H1 (cell line): ENCODE data around the gene DAPL1. TPM values are rescaled to one million over a fixed set of nuclear protein-coding genes. Genes with fewer than 3 reads are reported as not detected.

Source experiments
- CTCF ChIA-PET: fragments of 300-600 bp; sonication (Branson Sonifier 250); formaldehyde crosslinking; loops from one replicate; lab custom pipeline; 2021; ENCODE audit not compliant: partially characterized antibody; lab: Charles Lee
- POLR2A ChIA-PET: fragments of 300-600 bp; sonication (Branson Sonifier 250); formaldehyde crosslinking; loops from one replicate; lab custom pipeline; 2021; ENCODE audit warnings: inconsistent platforms; ENCODE audit not compliant: partially characterized antibody; lab: Charles Lee
- DNase-seq, 2 experiments: peaks; one replicate each; pipeline versions ENCODE4 v3.0.0 to v3.0.0-alpha.2; 2010 to 2022; ENCODE audit warnings: low spot score in 2 of 2, low read depth in 1 of 2, mixed read lengths in 1 of 2
- FAIRE-seq: peaks from 2 replicates; lab custom pipeline; 2011; peaks lifted over from hg19 to GRCh38; lab: Jason Lieb, UNC
- H2AFZ ChIP-seq: 2 replicates; pipeline ENCODE4 v1.8.1; 2012; ENCODE audit warnings: low read length, inconsistent platforms
- H2AK5ac ChIP-seq: 2 replicates; pipeline ENCODE4 v1.6.1; 2013; ENCODE audit warnings: low read depth, low read length
- H2BK120ac ChIP-seq: replicated peaks from 2 replicates; pipeline ENCODE3; 2013; ENCODE audit warnings: low read depth, low read length, inconsistent platforms
- H2BK12ac ChIP-seq: 2 replicates; pipeline ENCODE4 v1.6.1; 2013; ENCODE audit warnings: low read depth, low read length
- H2BK15ac ChIP-seq: 2 replicates; pipeline ENCODE4 v1.6.1; 2013; ENCODE audit warnings: low read length
- H2BK20ac ChIP-seq: 2 replicates; pipeline ENCODE4 v1.6.1; 2013; ENCODE audit warnings: low read length
- H2BK5ac ChIP-seq: 2 replicates; pipeline ENCODE4 v1.6.1; 2013; ENCODE audit warnings: low read depth, low read length
- H3K14ac ChIP-seq: 2 replicates; pipeline ENCODE4 v1.6.1; 2013; ENCODE audit warnings: inconsistent platforms; ENCODE audit not compliant: insufficient read length
- H3K18ac ChIP-seq: 2 replicates; pipeline ENCODE4 v1.6.1; 2013; ENCODE audit warnings: low read length; ENCODE audit errors: extremely low read depth
- H3K23ac ChIP-seq: 2 replicates; pipeline ENCODE4 v1.6.1; 2013; ENCODE audit warnings: inconsistent platforms; ENCODE audit not compliant: insufficient read length
- H3K23me2 ChIP-seq: 2 replicates; pipeline ENCODE4 v1.6.1; 2013; ENCODE audit warnings: low read depth, low read length
- H3K27ac ChIP-seq: 2 replicates; pipeline ENCODE4 v1.6.1; 2011; ENCODE audit warnings: low read depth, low read length, inconsistent platforms
- H3K27me3 ChIP-seq, 4 experiments: replicated peaks in 1 of 4; 1 replicate in 1 of 4; 2 replicates in 3 of 4; pipeline versions ENCODE4 v1.6.1 to v1.8.1; 2011 to 2013; ENCODE audit warnings: low read length in 3 of 4, mild to moderate bottlenecking in 3 of 4, inconsistent platforms in 2 of 4, mixed read lengths in 2 of 4, moderate library complexity in 1 of 4; ENCODE audit not compliant: control insufficient read depth in 3 of 4, insufficient read depth in 3 of 4; ENCODE audit errors: extremely low read depth in 1 of 4
- H3K36me3 ChIP-seq, 4 experiments: 2 replicates each; pipeline versions ENCODE4 v1.6.1 to v1.8.1; 2011 to 2013; ENCODE audit warnings: mild to moderate bottlenecking in 4 of 4, low read length in 3 of 4, moderate library complexity in 2 of 4, control low read depth in 1 of 4, inconsistent platforms in 1 of 4; ENCODE audit not compliant: insufficient read depth in 4 of 4, control insufficient read depth in 2 of 4
- H3K4ac ChIP-seq: replicated peaks from 2 replicates; pipeline ENCODE3; 2013; ENCODE audit warnings: low read length, low read depth, mixed read lengths, inconsistent platforms; ENCODE audit not compliant: insufficient read length
- H3K4me1 ChIP-seq, 4 experiments: replicated peaks in 1 of 4; 1 replicate in 1 of 4; 2 replicates in 3 of 4; pipeline versions ENCODE4 v1.6.1 to v1.8.1; 2011 to 2013; ENCODE audit warnings: low read length in 3 of 4, inconsistent platforms in 2 of 4, mixed read lengths in 1 of 4; ENCODE audit not compliant: insufficient read depth in 4 of 4, control insufficient read depth in 3 of 4
- H3K4me2 ChIP-seq, 2 experiments: 2 replicates each; pipeline versions ENCODE4 v1.6.1 to v1.8.1; 2011 to 2013; ENCODE audit warnings: low read depth in 2 of 2, low read length in 2 of 2, control low read depth in 1 of 2, inconsistent platforms in 1 of 2, mild to moderate bottlenecking in 1 of 2; ENCODE audit not compliant: insufficient read depth in 1 of 2
- H3K4me3 ChIP-seq, 4 experiments: fragments of 200-600, 300-600 bp in 1 of 4; sonication (generic), shearing (Covaris generic), sonication (Bioruptor Twin) in 1 of 4; 2 replicates each; pipeline versions ENCODE4 v1.5.1 to v1.8.1; 2011 to 2016; ENCODE audit warnings: low read length in 4 of 4, low read depth in 3 of 4, control low read depth in 2 of 4, inconsistent platforms in 2 of 4, mild to moderate bottlenecking in 2 of 4, mixed read lengths in 1 of 4, moderate library complexity in 1 of 4; ENCODE audit not compliant: insufficient read depth in 2 of 4; ENCODE audit errors: extremely low read depth in 1 of 4
- H3K56ac ChIP-seq: replicated peaks from 2 replicates; pipeline ENCODE3; 2013; ENCODE audit warnings: low read depth, mild to moderate bottlenecking, mixed read lengths, low read length, inconsistent platforms; ENCODE audit not compliant: insufficient read length
- H3K79me1 ChIP-seq: 2 replicates; pipeline ENCODE4 v1.6.1; 2013; ENCODE audit warnings: low read depth, low read length, control low read depth
- H3K79me2 ChIP-seq, 2 experiments: 2 replicates each; pipeline versions ENCODE4 v1.6.1 to v1.8.1; 2012 to 2013; ENCODE audit warnings: low read length in 2 of 2, mild to moderate bottlenecking in 2 of 2, inconsistent platforms in 1 of 2; ENCODE audit not compliant: insufficient read depth in 2 of 2, control insufficient read depth in 1 of 2
- H3K9ac ChIP-seq, 4 experiments: replicated peaks in 1 of 4; 1 replicate in 1 of 4; 2 replicates in 3 of 4; pipeline versions ENCODE4 v1.6.1 to v1.8.1; 2011 to 2013; ENCODE audit warnings: low read depth in 3 of 4, low read length in 3 of 4, control low read depth in 2 of 4, mild to moderate bottlenecking in 2 of 4, moderate library complexity in 2 of 4, inconsistent platforms in 1 of 4; ENCODE audit errors: extremely low read depth in 1 of 4
- H3K9me3 ChIP-seq, 2 experiments: 2 replicates each; pipeline versions ENCODE4 v1.6.1 to v1.8.1; 2012 to 2013; ENCODE audit warnings: mild to moderate bottlenecking in 2 of 2, moderate library complexity in 2 of 2, control low read depth in 1 of 2, inconsistent platforms in 1 of 2, low read depth in 1 of 2, low read length in 1 of 2, mixed read lengths in 1 of 2; ENCODE audit not compliant: insufficient read depth in 2 of 2
- H4K20me1 ChIP-seq, 2 experiments: replicated peaks in 1 of 2; 2 replicates each; pipeline versions ENCODE3 to v1.8.1; 2011 to 2013; ENCODE audit warnings: inconsistent platforms in 2 of 2, low read length in 2 of 2, mild to moderate bottlenecking in 1 of 2; ENCODE audit not compliant: insufficient read depth in 2 of 2, control insufficient read depth in 1 of 2
- H4K5ac ChIP-seq: 2 replicates; pipeline ENCODE4 v1.6.1; 2013; ENCODE audit warnings: low read length, low read depth, mixed read lengths, inconsistent platforms; ENCODE audit not compliant: insufficient read length
- H4K8ac ChIP-seq: 2 replicates; pipeline ENCODE4 v1.8.0; 2013; ENCODE audit warnings: mild to moderate bottlenecking, moderate library complexity, low read length, inconsistent platforms; ENCODE audit not compliant: insufficient read depth; ENCODE audit errors: extremely low read depth
- H4K91ac ChIP-seq: replicated peaks from 2 replicates; pipeline ENCODE3; 2013; ENCODE audit warnings: low read length, mixed read lengths, inconsistent platforms; ENCODE audit not compliant: insufficient read length
- BACH1 ChIP-seq: IDR thresholded peaks from 2 replicates; pipeline ENCODE4 v1.6.1; 2012; ENCODE audit warnings: low read length, improper control_type of control experiment
- CBX5 ChIP-seq: fragments of 300-800, 300-1000 bp; sonication (generic); IDR thresholded peaks from 2 replicates; pipeline ENCODE4 v1.7.1; 2016; ENCODE audit warnings: antibody characterized with exemption, low read length, low read depth
- CTBP2 ChIP-seq: IDR thresholded peaks from 2 replicates; pipeline ENCODE4 v1.7.0; 2011; ENCODE audit warnings: borderline replicate concordance, mild to moderate bottlenecking, moderate library complexity, mixed read lengths, low read length; ENCODE audit not compliant: insufficient read depth, insufficient read length
- HDAC6 ChIP-seq: IDR thresholded peaks from one replicate; pipeline ENCODE4 v1.7.1; 2012; ENCODE audit warnings: low read depth, mild to moderate bottlenecking, inconsistent platforms, low read length, moderate library complexity
- NRF1 ChIP-seq: IDR thresholded peaks from 2 replicates; pipeline ENCODE4 v1.6.1; 2011; ENCODE audit warnings: mild to moderate bottlenecking, low read depth, low read length, improper control_type of control experiment
- SP1 ChIP-seq: IDR thresholded peaks from 2 replicates; pipeline ENCODE4 v1.6.1; 2011; ENCODE audit warnings: low read depth, low read length
- TCF12 ChIP-seq: IDR thresholded peaks from 2 replicates; pipeline ENCODE4 v1.6.1; 2011; ENCODE audit warnings: low read depth, mild to moderate bottlenecking, low read length
- WGBS, 2 experiments: shearing (Covaris generic) in 1 of 2; methylation state at CpG; one replicate each; pipeline versions ENCODE4 v1.1.6 to v1.1.7; 2013 to 2015; ENCODE audit warnings: low lambda C conversion rate in 2 of 2, mixed read lengths in 2 of 2, inconsistent platforms in 1 of 2, low coverage in 1 of 2, missing lambda C conversion rate in 1 of 2; ENCODE audit not compliant: insufficient replicate concordance in 2 of 2, insufficient coverage in 1 of 2, insufficient read length in 1 of 2; ENCODE audit errors: extremely low coverage in 1 of 2, missing lambda C conversion rate in 1 of 2; 5-methylcytosine and 5-hydroxymethylcytosine counted together
- polyA plus RNA-seq, 7 experiments: library from polyadenylated mRNA; depleted of rRNA in 3 of 7; stranded (reverse) in 5 of 7; unstranded in 2 of 7; fragments of >200 nt in 5 of 7; fragments of 200-250 nt in 2 of 7; gene quantifications; 1 replicate in 5 of 7; 2 replicates in 1 of 7; 4 replicates in 1 of 7; pipeline versions ENCODE4 v1.2.1 to v1.2.3, GENCODE V29; 2011 to 2013; ENCODE audit warnings: missing spikeins in 2 of 7, mixed read lengths in 2 of 7
- total RNA-seq: library from RNA; stranded (reverse); fragmentation: NEBNext Ultra II Directional; extraction: Animal tissue kit (Norgen Biotek cat#: 25700); gene quantifications from 2 replicates; pipeline ENCODE4 v1.2.1, GENCODE V29; 2021
- TF ChIP-seq, protein P1 (sequence below), 3 experiments: IDR thresholded peaks; 1 replicate in 2 of 3; 2 replicates in 1 of 3; pipeline versions ENCODE4 v1.5.1 to v1.6.1; 2011; ENCODE audit warnings: low read length in 3 of 3, mild to moderate bottlenecking in 3 of 3, inconsistent platforms in 2 of 3, low read depth in 1 of 3, moderate library complexity in 1 of 3; ENCODE audit not compliant: insufficient read depth in 1 of 3; ENCODE audit errors: control extremely low read depth in 1 of 3

Gene DAPL1
- total and polyA plus RNA-seq, 2 of the 8 experiments (the other 6 are each of a cell fraction or from before 2014, with no cell fraction given), result not detected

GRCh38 chr2:158753641-158754611 is 41.2 kb upstream of the DAPL1 start:
- Histone ChIP-seq H2BK5ac (no peak overlapping the region), H3K79me1 (no peaks in the 10 kb centered on the region), H4K5ac (no peak overlapping the region), H3K27me3 (no peaks in the 10 kb centered on the region), H3K79me2 (no peaks in the 10 kb centered on the region), H3K14ac (no peak overlapping the region), H2BK20ac (no peak overlapping the region), H4K91ac (no peak overlapping the region), H2BK12ac (no peak overlapping the region), H3K4me2 (peak overlapping the region in 1 of 2 experiments; percentile 56; a peak in 3 of 4 replicates), H3K23ac (no peak overlapping the region), H2BK15ac (0 out of 2 replicates have a peak overlapping the region, but pooled peaks have one; percentile 63), H3K4me1 (peaks cover 0 to 2% (median 0%) of the 10 kb centered on the region in 4 experiments; a peak in 1 of 7 replicates), H2AK5ac (no peak overlapping the region), H3K4ac (no peak overlapping the region), H4K20me1 (no peaks in the 10 kb centered on the region), H3K4me3 (peak overlapping the region in 1 of 4 experiments; percentile 39; a peak in 1 of 8 replicates), H3K18ac (peak overlapping the region; percentile 25; the same call in 1 of the 2 replicates), H4K8ac (no peak overlapping the region), H3K23me2 (no peaks in the 10 kb centered on the region), H3K9me3 (no peaks in the 10 kb centered on the region), H2BK120ac (no peak overlapping the region), H3K36me3 (no peaks in the 10 kb centered on the region), H3K27ac (no peak overlapping the region), H3K56ac (no peak overlapping the region), H2AFZ (peak overlapping the region; percentile 97), H3K9ac (no peak overlapping the region)
- POLR2A ChIA-PET, result interaction anchor here (1.4 kb wide), 1 partner anchor 8 kb away, joined by 4 read pairs; no protein-coding TSS in a partner anchor
- peak; percentile 86 for FAIRE-seq
- WGBS, 2 experiments, result 44% methylated on average over 14 of the region's 14 CpGs; no CpG with 5 or more reads in 1 of the 2 experiments
- CTCF ChIA-PET, result interaction anchor here (0.6 to 28.7 kb wide), 79 partner anchors 9 to 1340 kb away, joined by 3 to 416 read pairs (median 5); partner anchors contain the start of gene DAPL1
- DNase-seq, result peak; percentile 17 to 56
- TF ChIP-seq SP1 (no peak), CBX5 (no peak), BACH1 (no peak), CTBP2 (no peak), HDAC6 (no peak), TCF12 (peak; percentile 80; the same call in 1 of the 2 replicates), NRF1 (no peak)
- TF ChIP-seq, protein P1, sequence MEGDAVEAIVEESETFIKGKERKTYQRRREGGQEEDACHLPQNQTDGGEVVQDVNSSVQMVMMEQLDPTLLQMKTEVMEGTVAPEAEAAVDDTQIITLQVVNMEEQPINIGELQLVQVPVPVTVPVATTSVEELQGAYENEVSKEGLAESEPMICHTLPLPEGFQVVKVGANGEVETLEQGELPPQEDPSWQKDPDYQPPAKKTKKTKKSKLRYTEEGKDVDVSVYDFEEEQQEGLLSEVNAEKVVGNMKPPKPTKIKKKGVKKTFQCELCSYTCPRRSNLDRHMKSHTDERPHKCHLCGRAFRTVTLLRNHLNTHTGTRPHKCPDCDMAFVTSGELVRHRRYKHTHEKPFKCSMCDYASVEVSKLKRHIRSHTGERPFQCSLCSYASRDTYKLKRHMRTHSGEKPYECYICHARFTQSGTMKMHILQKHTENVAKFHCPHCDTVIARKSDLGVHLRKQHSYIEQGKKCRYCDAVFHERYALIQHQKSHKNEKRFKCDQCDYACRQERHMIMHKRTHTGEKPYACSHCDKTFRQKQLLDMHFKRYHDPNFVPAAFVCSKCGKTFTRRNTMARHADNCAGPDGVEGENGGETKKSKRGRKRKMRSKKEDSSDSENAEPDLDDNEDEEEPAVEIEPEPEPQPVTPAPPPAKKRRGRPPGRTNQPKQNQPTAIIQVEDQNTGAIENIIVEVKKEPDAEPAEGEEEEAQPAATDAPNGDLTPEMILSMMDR (IDR thresholded peaks at IDR 0.05; ENCODE audit: control extremely low read depth in 1 of 3, insufficient read depth in 1 of 3, low read depth in 1 of 3, low read length in 3 of 3), result peak; percentile 50 to 88 (median 88)
